GM21737 (cell line): ENCODE measurements around the gene PAFAH1B1.
"Not testable (repeated sequence)": the region's sequence is repeated elsewhere in the genome, so short reads cannot be mapped to it uniquely, and the experiment has no call there.

Experiments used
- ATAC-seq: cut with Tn5 transposase; IDR thresholded peaks from one replicate; pipeline ENCODE4 v1.9.1; 2021; ENCODE audit warnings: mild to moderate bottlenecking, moderate library complexity; ENCODE audit not compliant: unreplicated experiment

PAFAH1B1 gene

DNA sequence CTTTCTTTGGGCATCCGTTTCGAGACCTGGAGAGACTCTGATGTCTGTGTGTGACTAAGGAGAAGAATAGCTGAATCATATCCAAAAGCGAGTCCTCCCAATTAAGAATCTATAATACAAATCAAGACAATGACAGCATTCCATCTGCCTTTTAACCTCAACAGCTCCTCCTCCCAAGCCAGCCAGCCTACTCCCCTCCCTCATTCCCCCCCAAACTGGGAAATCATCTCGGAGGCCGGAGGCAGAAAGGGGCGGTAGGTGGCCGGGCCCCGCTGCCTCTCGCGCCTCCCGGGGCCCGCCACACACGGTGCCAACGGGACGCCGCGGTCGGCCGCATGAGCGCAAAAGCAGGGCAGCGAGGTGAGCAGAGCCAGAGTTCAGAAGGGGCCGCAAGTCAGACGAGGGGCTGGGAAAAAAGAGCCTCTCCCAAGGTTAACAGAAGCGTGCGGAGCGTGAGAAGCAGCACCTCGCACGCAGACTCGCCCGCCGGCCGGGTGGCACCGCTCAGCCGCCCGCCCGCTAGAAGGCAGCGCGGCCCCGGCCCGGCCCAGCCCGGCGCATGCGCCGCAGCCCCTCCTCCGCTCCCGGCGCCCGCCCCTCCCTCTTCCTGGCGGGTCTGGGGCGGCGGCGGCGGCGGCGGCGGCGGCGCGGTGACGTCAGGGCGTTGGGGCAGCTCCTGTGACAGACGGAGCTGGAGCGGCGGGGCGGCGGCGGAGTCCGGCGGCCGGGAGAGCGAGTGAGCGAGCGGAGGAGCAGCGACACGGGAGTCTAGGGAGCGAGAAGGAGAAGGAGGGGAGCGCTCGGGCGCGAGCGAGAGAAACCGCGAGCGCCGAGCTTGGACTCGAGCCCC, at the start of gene PAFAH1B1:
TSS of gene PAFAH1B1 (plus strand) at position 684 of the 850 bp plus-strand sequence. CDS start 44,635 bp downstream, outside the sequence.
- peak; percentile 67 for ATAC-seq

DNA sequence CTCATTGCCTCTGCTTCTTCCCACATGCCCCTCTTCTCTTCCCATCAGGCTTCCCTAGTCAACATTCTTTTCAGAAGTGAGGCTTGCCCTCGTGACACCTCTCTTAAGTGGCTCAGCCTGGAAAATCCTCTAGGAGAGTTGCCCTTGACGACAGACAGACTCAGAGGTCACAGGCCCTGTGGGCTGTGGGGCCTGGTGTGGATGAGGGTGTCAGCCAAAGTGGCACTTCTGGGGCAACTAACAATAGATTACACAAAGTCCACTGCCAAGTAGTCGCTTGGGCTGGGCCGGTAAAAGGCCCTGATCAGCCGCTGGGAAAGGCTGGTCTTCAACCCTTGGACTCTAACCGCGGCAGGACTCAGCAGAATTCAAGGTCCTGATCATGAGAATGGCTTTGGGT, 48.1 kb upstream of the PAFAH1B1 start:
- ATAC-seq, result no peak

DNA sequence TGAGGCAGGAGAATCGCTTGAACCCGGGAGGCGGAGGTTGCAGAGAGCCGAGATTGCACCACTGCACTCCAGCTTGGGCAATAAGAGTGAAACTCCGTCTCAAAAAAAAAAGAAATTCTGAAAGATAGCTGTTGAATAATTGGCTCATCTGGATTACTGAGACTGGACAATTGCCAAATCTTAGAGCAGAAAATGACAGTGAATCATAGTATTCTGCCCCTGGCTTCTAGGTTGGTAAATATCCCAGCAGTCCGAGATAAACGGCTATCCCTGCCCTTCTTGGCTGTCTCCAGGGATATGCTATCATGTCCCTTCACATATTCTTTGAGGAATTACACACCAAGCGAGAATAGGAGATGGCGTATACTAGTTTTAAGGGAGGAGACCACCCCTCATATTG, 46.3 kb upstream of the PAFAH1B1 start:
- ATAC-seq, result no peak

DNA sequence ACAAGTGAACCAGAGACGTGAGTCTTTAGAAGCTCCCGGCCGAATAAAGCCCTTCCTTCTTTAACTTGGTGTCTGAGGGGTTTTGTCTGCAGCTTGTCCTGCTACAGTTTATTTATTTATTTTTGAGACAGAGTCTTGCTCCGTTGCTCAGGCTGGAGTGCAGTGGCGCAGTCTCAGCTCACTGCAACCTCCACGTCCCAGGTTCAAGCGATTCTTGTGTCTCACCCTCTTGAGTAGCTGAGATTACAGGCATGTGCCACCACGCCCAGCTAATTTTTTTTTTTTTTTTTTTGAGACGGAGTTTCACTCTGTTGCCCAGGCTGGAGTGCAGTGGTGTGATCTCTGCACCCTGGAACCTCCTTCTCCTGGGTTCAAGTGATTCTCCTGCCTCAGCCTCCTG, 45.4 kb upstream of the PAFAH1B1 start:
- not testable (repeated sequence) for ATAC-seq

DNA sequence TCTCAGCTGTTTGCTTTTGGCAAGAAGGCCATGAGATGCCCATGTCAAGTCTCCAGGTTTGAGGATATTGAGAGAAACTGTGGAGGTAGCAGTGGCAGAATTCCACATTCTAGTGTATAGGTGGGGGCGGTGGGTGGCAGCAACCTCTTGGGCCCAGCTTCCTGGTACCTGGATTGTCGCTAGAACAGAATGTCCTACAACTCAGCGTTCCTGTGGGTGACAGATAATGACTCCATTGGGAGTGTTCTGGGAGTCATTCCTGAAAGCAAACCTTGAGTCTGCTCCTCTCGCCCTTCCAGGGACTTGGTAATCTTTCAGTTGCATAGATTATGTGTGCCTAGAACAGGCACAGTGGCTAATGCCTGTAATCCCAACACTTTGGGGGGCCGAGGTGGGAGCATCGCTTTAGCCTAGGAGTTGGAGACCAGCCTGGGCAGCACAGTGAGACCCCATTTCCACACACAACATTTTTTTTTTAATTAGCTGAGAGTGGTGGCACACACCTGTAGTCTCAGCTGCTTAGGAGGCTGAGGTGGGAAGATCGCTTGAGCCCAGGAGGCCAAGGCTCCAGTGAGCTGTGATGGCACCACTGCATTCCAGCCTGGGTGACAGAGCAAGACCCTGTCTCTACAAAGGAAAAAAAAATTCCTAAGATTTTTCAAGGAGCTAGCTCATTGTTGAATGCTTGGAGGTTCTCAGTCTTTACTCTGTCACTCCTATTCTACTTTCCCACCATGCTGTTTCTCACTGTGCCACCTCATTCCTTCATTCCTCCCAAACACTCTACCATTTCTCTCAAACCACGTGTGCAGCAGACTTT, 43.9 kb upstream of the PAFAH1B1 start:
- no peak for ATAC-seq

DNA sequence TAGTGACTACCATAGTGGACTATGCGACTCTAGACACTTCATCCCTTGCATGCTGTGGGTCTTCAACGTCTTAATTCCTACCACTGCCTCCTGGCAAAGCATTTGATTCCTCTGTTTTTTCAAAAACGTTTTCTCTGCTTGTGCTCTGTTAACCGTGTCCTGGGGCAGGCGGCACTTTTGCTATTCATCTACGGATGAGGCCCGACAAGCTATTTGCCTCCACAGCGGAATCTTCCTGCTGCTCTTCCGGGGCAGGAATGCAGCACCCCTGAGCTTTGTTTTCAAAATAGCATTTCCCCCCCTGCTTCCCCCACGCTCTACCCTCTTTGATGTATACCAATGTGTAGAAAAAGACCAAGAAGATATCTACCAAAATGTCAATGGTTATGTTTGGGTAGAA, 42.0 kb upstream of the PAFAH1B1 start:
- ATAC-seq, result no peak

DNA sequence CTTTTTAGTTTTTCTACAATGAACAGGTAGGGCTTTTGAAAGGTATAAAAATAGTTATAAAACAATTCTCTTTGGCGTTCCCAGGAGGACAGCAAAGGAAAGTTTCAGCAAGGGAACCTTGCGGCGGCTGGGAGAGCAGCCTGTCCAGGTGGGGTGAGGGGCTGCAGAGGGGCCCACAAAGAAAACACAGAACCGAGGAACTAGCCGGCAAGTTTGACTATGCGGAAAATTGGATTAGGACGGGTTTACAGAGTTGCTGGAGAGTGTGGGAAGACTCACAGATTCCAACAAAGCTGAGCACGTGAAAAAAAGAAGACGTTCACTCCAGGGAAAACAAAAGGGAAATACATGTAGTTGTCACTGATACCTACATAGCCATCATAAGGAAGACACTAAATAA, 41.5 kb upstream of the PAFAH1B1 start:
- ATAC-seq, result no peak

DNA sequence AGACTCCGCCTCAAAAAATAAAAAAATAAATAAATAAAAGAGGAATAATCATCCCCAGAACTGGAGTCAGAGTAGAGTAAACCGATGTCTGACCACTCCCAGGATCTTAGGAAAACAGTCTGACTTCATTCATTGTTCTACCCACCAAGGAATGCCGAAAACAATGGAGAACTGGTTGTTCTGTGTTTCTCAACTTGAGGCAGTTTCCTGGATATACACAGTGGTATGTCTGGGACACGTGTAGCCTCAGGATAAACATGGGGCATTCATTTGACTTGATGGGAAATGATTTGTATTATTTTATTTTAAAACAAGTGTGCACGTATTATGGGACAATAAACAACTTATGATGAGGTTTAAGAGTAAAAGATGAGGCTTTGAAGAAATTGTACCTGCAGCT, 32.8 kb upstream of the PAFAH1B1 start:
- no peak for ATAC-seq

DNA sequence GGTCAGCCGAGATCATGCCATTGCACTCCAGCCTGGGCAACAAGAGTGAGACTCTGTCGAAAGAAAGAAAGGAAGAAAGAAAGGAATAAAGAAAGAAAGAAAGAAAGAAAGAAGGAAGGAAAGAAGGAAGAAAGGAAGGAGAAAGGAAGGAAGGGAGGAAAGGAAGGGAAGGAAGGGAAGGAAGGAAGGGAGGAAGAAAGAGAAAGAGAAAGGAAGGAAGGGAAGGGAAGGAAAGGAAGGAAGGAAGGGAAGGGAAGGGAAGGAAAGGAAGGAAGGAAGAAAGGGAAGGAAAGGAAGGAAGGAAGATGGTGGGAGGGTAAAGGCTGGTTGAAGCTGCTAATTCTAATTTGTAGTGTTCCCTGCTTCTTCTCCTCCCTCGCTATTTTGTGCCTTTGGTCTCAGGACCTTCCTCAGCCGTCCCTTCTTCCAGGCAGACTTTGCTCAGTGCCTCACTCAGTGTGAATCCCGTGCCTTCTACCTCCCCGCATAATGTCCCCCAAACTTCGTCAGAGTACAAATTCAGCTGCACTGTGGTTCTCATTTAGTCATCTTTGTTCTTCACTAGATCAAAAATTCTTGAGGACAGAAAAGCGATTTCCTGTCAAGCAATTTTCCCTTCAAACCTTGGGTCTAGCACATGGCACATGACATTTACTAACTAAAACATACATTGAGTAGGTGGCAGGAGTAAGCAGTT, 31.1 kb upstream of the PAFAH1B1 start:
- no peak for ATAC-seq

DNA sequence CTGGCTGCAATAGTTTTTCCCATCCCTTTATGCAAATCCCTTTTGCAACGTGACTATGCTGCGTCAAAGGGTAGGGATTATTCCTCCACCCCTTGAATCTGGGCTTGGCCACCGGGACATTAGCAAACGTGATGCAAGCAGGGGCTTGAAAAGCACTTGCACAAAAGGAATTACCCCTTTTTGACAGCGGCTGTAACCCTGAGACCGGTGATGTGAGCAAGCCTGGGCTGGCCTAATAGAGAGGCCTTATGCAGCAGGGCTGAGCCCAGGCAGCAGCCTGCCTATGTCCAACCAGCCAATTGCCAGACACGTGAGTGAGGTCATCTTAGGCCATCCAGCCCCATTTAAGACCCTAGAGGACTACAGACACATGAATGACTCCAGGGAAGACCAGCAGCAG, 30.4 kb upstream of the PAFAH1B1 start:
- no peak for ATAC-seq

DNA sequence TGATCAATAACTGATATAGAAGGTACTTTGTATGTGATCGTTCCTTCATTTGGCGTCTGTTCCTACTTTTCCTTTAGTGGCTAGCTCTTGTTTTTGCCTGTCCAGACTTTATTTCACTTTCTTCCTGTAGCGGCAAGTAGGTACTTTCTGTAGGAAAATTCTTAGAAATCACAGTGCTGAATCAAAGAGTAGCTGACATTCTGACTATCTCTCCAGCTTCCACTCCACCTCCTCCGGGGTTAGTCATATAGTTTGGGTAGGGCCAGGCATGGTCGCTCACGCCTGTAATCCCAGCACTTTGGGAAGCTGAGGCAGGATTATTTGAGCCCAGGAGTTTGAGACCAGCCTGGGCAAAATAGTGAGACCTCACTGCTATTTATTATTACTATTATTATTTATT, 29.9 kb upstream of the PAFAH1B1 start:
- ATAC-seq, result no peak

DNA sequence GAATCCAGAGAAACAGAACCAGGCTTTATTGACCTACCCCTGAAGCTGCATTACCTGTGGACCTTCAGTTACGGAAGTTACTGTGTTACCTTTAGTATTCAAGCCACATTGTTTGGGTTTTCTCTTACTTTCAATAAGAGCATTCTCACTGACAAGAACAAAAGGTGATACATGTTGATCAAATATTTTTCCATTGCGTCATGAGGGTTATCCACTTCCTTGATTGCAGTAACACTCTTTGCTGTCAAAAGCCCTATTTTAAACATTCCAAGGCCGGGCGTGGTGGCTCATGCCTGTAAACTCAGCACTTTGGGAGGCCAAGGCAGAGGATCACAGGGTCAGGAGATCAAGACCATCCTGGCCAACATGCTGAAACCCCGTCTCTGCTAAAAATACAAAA, 28.6 kb upstream of the PAFAH1B1 start:
- ATAC-seq, result no peak

DNA sequence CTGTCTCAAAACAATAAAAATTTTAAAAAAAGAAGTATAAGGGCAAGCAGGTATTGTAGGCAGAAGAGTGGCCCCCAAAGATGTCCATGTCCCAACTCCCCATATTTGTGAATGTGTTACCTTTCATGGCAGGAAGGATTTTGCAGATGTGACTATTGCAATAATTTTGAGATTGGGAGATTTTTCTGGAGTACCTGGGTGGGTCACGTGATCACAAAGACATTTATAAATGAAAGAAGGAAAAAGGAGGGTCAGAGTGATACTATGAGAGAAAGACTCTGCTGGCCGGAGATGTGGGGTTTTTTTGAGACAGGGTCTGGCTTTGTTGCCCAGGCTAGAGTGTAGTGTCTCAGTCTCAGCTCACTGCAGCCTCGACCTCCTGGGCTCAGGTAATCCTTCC, 27.4 kb upstream of the PAFAH1B1 start:
- ATAC-seq, result no peak

DNA sequence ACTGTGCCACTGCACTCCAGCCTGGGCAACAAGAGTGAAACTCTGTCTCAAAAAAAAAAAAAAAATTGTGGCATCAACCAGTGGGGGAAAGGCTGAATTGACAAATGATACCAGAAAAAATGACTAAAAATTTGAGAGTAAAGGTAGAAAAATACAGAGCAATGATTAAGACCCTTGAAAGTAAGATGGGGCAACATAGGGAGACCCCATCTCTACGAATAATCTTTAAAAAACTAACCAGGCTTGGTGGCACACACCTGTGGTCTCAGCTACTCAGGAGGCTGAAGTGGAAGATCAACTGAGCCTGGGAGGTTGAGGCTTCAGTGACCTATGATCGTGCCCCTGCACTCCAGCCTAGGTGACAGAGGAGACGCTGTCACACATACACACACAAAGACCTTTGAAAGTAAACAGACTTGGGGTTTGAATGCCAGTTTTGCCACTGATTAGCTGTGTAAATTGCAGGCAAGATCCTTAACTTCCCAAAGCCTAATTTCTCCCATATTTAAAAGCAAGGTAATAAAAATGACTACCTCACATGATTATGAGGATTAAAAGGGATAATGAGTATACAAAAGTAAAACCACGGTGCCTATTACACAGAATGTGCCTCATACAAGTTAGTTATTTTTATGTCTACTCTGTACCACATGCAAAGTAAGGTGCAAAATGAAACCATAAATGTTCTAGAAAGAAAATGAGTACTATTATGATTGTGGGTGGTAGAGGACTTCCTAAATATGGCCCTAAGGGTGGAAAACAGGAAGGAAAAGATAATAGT, 21.7 kb upstream of the PAFAH1B1 start:
- ATAC-seq, result peak; percentile 80

DNA sequence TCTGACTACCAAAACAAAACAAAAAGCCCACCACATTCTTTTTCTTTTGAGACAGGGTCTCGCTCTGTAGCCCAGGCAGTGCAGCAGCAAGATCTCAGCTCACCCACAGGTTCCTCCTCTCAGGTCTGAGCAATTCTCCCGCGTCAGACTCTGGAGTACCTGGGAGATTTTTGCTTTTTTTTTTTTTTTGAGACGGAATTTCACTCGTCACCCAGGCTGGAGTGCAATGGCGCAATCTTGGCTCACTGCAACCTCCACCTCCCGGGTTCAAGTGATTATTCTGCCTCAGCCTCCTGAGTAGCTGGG, 21.2 kb upstream of the PAFAH1B1 start:
- not testable (repeated sequence) for ATAC-seq

DNA sequence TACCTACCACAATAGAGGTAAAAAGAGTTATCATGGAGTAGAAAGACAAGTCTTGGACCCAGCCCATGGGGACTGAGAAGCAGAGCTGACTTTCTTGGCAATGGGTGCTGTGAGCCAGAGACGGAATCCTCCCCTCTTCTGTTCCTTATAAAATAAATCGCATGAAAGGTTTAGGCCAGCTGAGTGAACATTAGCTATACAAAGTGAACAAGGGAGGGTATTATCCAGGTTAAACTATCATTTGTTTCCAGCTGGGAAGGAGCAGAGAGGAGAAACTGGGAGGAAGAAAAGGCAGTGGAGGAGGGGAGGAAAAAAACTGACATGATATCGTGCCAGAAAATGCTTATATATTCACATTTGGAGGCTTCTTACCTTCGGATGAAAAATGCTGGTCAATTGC, 13.3 kb upstream of the PAFAH1B1 start:
- ATAC-seq, result no peak

DNA sequence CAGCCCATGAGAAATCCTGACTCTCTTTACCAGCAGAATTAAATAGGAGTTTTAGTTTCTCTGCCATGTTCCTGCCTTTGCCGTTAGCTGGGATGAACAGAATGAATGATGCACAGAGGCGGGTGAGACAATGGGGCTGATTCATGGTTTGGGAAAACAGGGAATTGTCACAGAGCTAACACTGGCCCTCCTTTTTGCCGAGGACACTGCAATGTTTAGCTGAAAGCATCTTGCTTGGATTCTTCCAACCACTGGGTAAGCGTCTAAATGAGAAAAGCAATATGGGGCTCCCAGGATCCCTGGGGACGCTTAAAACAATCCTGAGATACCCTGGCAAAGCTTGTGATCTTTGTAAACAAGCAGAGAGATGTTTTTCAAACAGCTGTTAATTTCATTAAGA, 12.8 kb upstream of the PAFAH1B1 start:
- ATAC-seq, result no peak

DNA sequence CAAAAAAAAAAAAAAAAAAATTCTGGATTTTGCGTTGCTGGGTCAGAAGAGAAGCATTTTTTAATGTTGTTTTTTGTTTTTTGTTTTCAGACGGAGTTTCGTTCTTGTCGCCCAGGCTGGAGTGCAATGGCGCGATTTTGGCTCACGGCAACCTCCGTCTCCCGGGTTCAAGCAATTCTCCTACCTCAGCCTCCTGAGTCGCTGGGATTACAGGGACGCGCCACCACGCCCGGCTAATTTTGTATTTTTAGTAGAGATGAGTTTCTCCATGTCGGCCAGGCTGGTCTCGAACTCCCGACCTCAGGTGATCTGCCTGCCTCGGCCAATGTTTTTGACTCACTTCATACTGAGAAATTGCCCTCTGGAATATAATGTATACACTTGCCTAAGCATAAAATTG, 11.0 kb upstream of the PAFAH1B1 start:
- no peak for ATAC-seq

DNA sequence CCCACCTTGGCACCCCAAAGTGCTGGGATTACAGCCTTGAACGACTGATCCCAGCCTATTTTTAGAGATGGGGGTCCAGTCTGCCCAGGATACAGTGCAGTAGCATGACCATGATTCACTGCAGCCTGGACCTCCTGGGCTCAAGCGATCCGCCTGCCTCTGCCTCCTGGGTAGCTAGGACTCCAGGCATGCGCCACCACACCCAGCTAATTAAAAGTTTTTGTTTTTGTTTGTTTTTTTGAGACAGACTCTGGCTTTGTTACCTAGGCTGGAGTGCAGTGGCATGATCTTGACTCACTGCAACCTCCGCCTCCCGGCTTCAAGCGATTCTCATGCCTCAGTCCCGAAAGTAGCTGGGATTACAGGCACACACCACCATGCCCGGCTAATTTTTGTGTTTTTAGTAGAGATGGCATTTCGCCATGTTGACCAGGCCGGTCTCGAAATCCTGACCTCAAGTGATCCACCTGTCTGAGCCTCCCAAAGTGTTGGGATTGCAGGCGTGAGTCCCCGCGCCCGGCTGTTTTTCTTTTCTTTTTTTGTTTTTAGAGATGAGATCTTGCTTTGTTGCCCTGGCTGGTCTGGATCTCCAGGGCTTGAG, 2.3 kb upstream of the PAFAH1B1 start:
- ATAC-seq, result no peak
